ENCODE data around the gene PIK3C3.

Gene PIK3C3

GRCh38 chr18:41954827-41955613 lies at the start of gene PIK3C3:
Gene PIK3C3 (plus strand): TSS chr18:41955234. CDS start chr18:41955292, 58 bp downstream.
- H3K36me3 ChIP-seq (ENCODE audit: low read depth) = peaks cover 34% of the 10 kb centered on the region
- peaks cover 3% of the 10 kb centered on the region for H3K4me1 ChIP-seq (ENCODE audit: insufficient read depth, poor library complexity, severe bottlenecking)
- H3K4me3 ChIP-seq (ENCODE audit: severe bottlenecking) = peak within 1 kb of the TSS; percentile 68
- no peak within 1 kb of the TSS for H3K27ac ChIP-seq (ENCODE audit: poor library complexity, severe bottlenecking)
- no peaks in the 10 kb centered on the region for H3K9me3 ChIP-seq (ENCODE audit: severe bottlenecking)
- no peak for TF ChIP-seq CTCF (IDR thresholded peaks at IDR 0.05; ENCODE audit: poor library complexity, severe bottlenecking)
- ATAC-seq (ENCODE audit: low read depth) (peak; percentile 93), DNase-seq (ENCODE audit: low spot score) (peak; percentile 90)
- H3K27me3 ChIP-seq (ENCODE audit: insufficient read depth, poor library complexity, severe bottlenecking) = no peaks in the 10 kb centered on the region

GRCh38 chr18:41905786-41906527 lies 49.1 kb upstream of the PIK3C3 start:
- no peak overlapping the region for H3K27ac ChIP-seq (ENCODE audit: poor library complexity, severe bottlenecking)
- no peaks in the 10 kb centered on the region for H3K36me3 ChIP-seq (ENCODE audit: low read depth)
- no peak for ATAC-seq (ENCODE audit: low read depth)
- TF ChIP-seq CTCF (IDR thresholded peaks at IDR 0.05; ENCODE audit: poor library complexity, severe bottlenecking) = no peak
- no peak for DNase-seq (ENCODE audit: low spot score)
- H3K27me3 ChIP-seq (ENCODE audit: insufficient read depth, poor library complexity, severe bottlenecking) = no peaks in the 10 kb centered on the region
- no peaks in the 10 kb centered on the region for H3K4me1 ChIP-seq (ENCODE audit: insufficient read depth, poor library complexity, severe bottlenecking)
- no peak overlapping the region for H3K4me3 ChIP-seq (ENCODE audit: severe bottlenecking)
- H3K9me3 ChIP-seq (ENCODE audit: severe bottlenecking) = no peaks in the 10 kb centered on the region

- peak overlapping the region; percentile 9 for H3K4me3 ChIP-seq (ENCODE audit: severe bottlenecking)
- H3K9me3 ChIP-seq (ENCODE audit: severe bottlenecking) = no peaks in the 10 kb centered on the region
- H3K4me1 ChIP-seq (ENCODE audit: insufficient read depth, poor library complexity, severe bottlenecking) = no peaks in the 10 kb centered on the region
- ATAC-seq (ENCODE audit: low read depth) (peak; percentile 49; the same call in 2 of the 3 replicates), DNase-seq (ENCODE audit: low spot score) (no peak)
- peak; percentile 88 for TF ChIP-seq CTCF (IDR thresholded peaks at IDR 0.05; ENCODE audit: poor library complexity, severe bottlenecking)
- H3K27ac ChIP-seq (ENCODE audit: poor library complexity, severe bottlenecking) = no peak overlapping the region
- H3K36me3 ChIP-seq (ENCODE audit: low read depth) = no peaks in the 10 kb centered on the region
- H3K27me3 ChIP-seq (ENCODE audit: insufficient read depth, poor library complexity, severe bottlenecking) = no peaks in the 10 kb centered on the region
Measured at GRCh38 chr18:41906528-41907146, 48.4 kb upstream of the PIK3C3 start.

- H3K27me3 ChIP-seq (ENCODE audit: insufficient read depth, poor library complexity, severe bottlenecking) = no peaks in the 10 kb centered on the region
- H3K27ac ChIP-seq (ENCODE audit: poor library complexity, severe bottlenecking) = no peak overlapping the region
- H3K36me3 ChIP-seq (ENCODE audit: low read depth) = no peaks in the 10 kb centered on the region
- DNase-seq (ENCODE audit: low spot score) = no peak
- no peak for TF ChIP-seq CTCF (IDR thresholded peaks at IDR 0.05; ENCODE audit: poor library complexity, severe bottlenecking)
- no peak overlapping the region for H3K4me3 ChIP-seq (ENCODE audit: severe bottlenecking)
- H3K4me1 ChIP-seq (ENCODE audit: insufficient read depth, poor library complexity, severe bottlenecking) = no peaks in the 10 kb centered on the region
- no peak for ATAC-seq (ENCODE audit: low read depth)
- no peaks in the 10 kb centered on the region for H3K9me3 ChIP-seq (ENCODE audit: severe bottlenecking)
Measured at GRCh38 chr18:41917181-41917580, 37.9 kb upstream of the PIK3C3 start.

All from RWPE2 (cell line).